ENCODE measurements around the gene PRICKLE2. TPM values are rescaled to one million over a fixed set of nuclear protein-coding genes. Genes with fewer than 3 reads are reported as not detected.

The PRICKLE2 gene
- polyA plus RNA-seq, 1 donor (not counting 4 experiments of a cell fraction or from before 2014, with no cell fraction given): 7.8 TPM

DNA sequence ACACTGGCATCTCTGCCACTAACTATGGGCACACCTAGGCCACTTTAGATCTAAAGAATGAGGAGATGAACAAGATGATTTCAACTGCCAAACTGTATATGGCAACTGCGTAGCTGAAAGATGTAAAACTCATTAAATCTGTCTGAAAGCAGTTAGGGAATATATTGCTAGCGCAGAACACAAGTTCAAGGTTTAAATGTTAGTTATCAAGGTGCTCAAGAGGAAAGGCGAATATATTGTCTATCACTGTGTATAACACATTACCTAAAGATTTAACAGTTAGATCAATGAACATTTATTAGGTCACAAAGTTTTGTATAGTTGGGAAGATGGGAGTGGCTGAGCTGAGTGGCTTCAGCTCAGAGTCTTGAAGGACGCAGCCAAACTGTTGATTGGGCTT lies 168.0 kb downstream of the PRICKLE2 start:
- no peak overlapping the region for H3K9ac ChIP-seq (ENCODE audit: control insufficient read depth, extremely low read depth, insufficient read depth, low read length)
- no peak overlapping the region for H3K4me3 ChIP-seq (ENCODE audit: control insufficient read depth in 2 of 3, extremely low read depth in 1 of 3, insufficient read depth in 2 of 3, low read depth in 1 of 3, low read length in 3 of 3)
- no peaks in the 10 kb centered on the region for H3K36me3 ChIP-seq (ENCODE audit: control insufficient read depth in 2 of 2, extremely low read depth in 1 of 2, insufficient read depth in 2 of 2, low read length in 2 of 2)
- no peaks in the 10 kb centered on the region for H4K20me1 ChIP-seq (ENCODE audit: control insufficient read depth, extremely low read depth, insufficient read depth, low read length)
- no peaks in the 10 kb centered on the region for H3K9me3 ChIP-seq (ENCODE audit: control insufficient read depth, low read depth, low read length)
- H3K79me2 ChIP-seq (ENCODE audit: control insufficient read depth, insufficient read depth, low read length): no peaks in the 10 kb centered on the region
- peaks cover 3% of the 10 kb centered on the region for H3K4me1 ChIP-seq (ENCODE audit: control insufficient read depth, extremely low read depth, insufficient read depth, low read length)
- DNase-seq (ENCODE audit: low read depth, low spot score): no peak
- no peak overlapping the region for H3K27ac ChIP-seq (ENCODE audit: control insufficient read depth, insufficient read depth, low read length)
- dilution Hi-C loops (cut with MboI; ENCODE audit: extremely low pct_ligation_motif_present, low sequenced_read_pairs): no loop called here
- no peaks in the 10 kb centered on the region for H3K9me1 ChIP-seq (ENCODE audit: control insufficient read depth, extremely low read depth, insufficient read depth, low read length)
- TF ChIP-seq, protein P1, sequence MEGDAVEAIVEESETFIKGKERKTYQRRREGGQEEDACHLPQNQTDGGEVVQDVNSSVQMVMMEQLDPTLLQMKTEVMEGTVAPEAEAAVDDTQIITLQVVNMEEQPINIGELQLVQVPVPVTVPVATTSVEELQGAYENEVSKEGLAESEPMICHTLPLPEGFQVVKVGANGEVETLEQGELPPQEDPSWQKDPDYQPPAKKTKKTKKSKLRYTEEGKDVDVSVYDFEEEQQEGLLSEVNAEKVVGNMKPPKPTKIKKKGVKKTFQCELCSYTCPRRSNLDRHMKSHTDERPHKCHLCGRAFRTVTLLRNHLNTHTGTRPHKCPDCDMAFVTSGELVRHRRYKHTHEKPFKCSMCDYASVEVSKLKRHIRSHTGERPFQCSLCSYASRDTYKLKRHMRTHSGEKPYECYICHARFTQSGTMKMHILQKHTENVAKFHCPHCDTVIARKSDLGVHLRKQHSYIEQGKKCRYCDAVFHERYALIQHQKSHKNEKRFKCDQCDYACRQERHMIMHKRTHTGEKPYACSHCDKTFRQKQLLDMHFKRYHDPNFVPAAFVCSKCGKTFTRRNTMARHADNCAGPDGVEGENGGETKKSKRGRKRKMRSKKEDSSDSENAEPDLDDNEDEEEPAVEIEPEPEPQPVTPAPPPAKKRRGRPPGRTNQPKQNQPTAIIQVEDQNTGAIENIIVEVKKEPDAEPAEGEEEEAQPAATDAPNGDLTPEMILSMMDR (optimal IDR thresholded peaks at IDR 0.05 in 1 of 3, IDR thresholded peaks at IDR 0.05 in 1 of 3, conservative IDR thresholded peaks at IDR 0.05 in 1 of 3; ENCODE audit: extremely low read depth in 1 of 3, insufficient read depth in 2 of 3, low read length in 3 of 3): no peak
- no peak for TF ChIP-seq EZH2 (IDR thresholded peaks at IDR 0.05; ENCODE audit: low read length)
- H2AFZ ChIP-seq (ENCODE audit: control insufficient read depth, low read length): no peak overlapping the region
- no peak for FAIRE-seq
- no peaks in the 10 kb centered on the region for H3K27me3 ChIP-seq (ENCODE audit: control insufficient read depth, extremely low read depth, insufficient read depth, low read length)
- H3K4me2 ChIP-seq (ENCODE audit: control insufficient read depth, extremely low read depth, insufficient read depth, low read depth, low read length): no peak overlapping the region

DNA sequence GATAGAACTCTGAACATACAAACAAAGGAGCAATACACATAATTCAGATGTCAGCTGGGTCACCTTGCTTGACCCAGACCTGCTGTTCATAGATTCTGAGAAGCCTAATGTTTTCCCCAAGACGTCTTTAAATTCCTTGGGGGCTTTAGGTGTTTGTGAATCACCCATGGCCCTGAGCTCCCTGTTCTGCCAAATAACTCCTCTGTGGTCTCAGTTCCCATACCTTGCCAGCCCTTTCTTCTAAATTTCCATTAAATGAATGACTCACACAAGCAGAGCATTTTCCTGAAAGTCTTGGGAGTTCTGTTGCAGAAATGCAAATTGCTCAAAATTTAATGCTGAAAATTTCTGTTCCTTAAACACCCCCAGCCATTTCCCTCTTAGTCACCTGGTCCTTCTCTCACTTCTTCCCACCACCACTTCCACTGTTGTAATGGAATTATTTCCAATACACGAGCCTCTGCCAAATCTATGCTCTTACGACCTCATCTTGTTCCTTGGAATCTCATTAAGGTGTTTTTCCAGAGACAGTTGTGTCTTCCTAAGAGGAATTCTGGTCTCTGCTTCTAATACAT lies 168.6 kb downstream of the PRICKLE2 start:
- Histone ChIP-seq H3K9ac (ENCODE audit: control insufficient read depth, extremely low read depth, insufficient read depth, low read length) (no peak overlapping the region), H3K4me2 (ENCODE audit: control insufficient read depth, extremely low read depth, insufficient read depth, low read depth, low read length) (no peak overlapping the region), H3K27ac (ENCODE audit: control insufficient read depth, insufficient read depth, low read length) (no peak overlapping the region)

More for the DNA sequence above, 168.6 kb downstream of the PRICKLE2 start:
- no peak for DNase-seq (ENCODE audit: low read depth, low spot score)
- Histone ChIP-seq H3K36me3 (ENCODE audit: control insufficient read depth in 2 of 2, extremely low read depth in 1 of 2, insufficient read depth in 2 of 2, low read length in 2 of 2) (no peaks in the 10 kb centered on the region), H4K20me1 (ENCODE audit: control insufficient read depth, extremely low read depth, insufficient read depth, low read length) (no peaks in the 10 kb centered on the region), H3K79me2 (ENCODE audit: control insufficient read depth, insufficient read depth, low read length) (no peaks in the 10 kb centered on the region), H3K4me3 (ENCODE audit: control insufficient read depth in 2 of 3, extremely low read depth in 1 of 3, insufficient read depth in 2 of 3, low read depth in 1 of 3, low read length in 3 of 3) (no peak overlapping the region), H3K27me3 (ENCODE audit: control insufficient read depth, extremely low read depth, insufficient read depth, low read length) (no peaks in the 10 kb centered on the region), H3K4me1 (ENCODE audit: control insufficient read depth, extremely low read depth, insufficient read depth, low read length) (peaks cover 3% of the 10 kb centered on the region), H2AFZ (ENCODE audit: control insufficient read depth, low read length) (no peak overlapping the region), H3K9me1 (ENCODE audit: control insufficient read depth, extremely low read depth, insufficient read depth, low read length) (no peaks in the 10 kb centered on the region), H3K9me3 (ENCODE audit: control insufficient read depth, low read depth, low read length) (no peaks in the 10 kb centered on the region)
- no peak for TF ChIP-seq EZH2 (IDR thresholded peaks at IDR 0.05; ENCODE audit: low read length)
- TF ChIP-seq, protein P1 (optimal IDR thresholded peaks at IDR 0.05 in 1 of 3, IDR thresholded peaks at IDR 0.05 in 1 of 3, conservative IDR thresholded peaks at IDR 0.05 in 1 of 3; ENCODE audit: extremely low read depth in 1 of 3, insufficient read depth in 2 of 3, low read length in 3 of 3): no peak
- FAIRE-seq: no peak
- dilution Hi-C loops (cut with MboI; ENCODE audit: extremely low pct_ligation_motif_present, low sequenced_read_pairs): no loop called here
